A549 treated with DMSO at 1 μM for 4 hours (cell line): ENCODE data around the gene LIX1. TPM values are rescaled to one million over a fixed set of nuclear protein-coding genes. Genes with fewer than 3 reads are reported as not detected.

Experiments used
- total RNA-seq: library from RNA; stranded (reverse); fragments of 200-300 nt; extraction: Qiagen RNA extraction; gene quantifications from 5 replicates; pipeline ENCODE4 v1.2.3, GENCODE V29; 2022; ENCODE audit warnings: low read depth

Gene LIX1
- not detected in 5 replicates for total RNA-seq

GRCh38 chr5:97142521-97143254 is at the start of gene LIX1:
TSS of gene LIX1 (minus strand) at chr5:97142611. CDS start at chr5:97142576, 35 bp downstream.

GRCh38 chr5:97183100-97183929 is 40.9 kb upstream of the LIX1 start, which contains the start of gene RIOK2:
TSS of gene RIOK2 (minus strand) at chr5:97183247. CDS start at chr5:97183191, 56 bp downstream.

Other genes with a start within 250 kb of the LIX1 start
- gene LNPEP, start 206.5 kb downstream of the LIX1 start, total RNA-seq: 6.5 to 10.8 TPM (median 9.6 TPM) in 5 replicates
- 15.5 to 26.0 TPM (median 21.1 TPM) in 5 replicates for gene RIOK2, start 40.6 kb upstream of the LIX1 start, total RNA-seq